HepG2 (cell line): ENCODE data around the gene UAP1. TPM values are rescaled to one million over a fixed set of nuclear protein-coding genes. Genes with fewer than 3 reads are reported as not detected.

Experiments used
- ATAC-seq: fragments of 200-7000 bp; cut with Tn5 transposase; 3 replicates; pipeline ENCODE4 v1.9.1; 2020; ENCODE audit warnings: mild to moderate bottlenecking, moderate library complexity
- BruUV-seq: library from RNA; stranded (reverse); fragments of 400-500 nt; replicated peaks from 2 replicates; lab custom pipeline; 2021; lab: Mats Ljungman, UMichigan
- CTCF ChIA-PET: fragments of 300-600 bp; formaldehyde crosslinking; extraction: SDS; loops from one replicate; lab custom pipeline; 2021; ENCODE audit warnings: low total read pairs, inconsistent platforms, low intra/inter-chr PET ratio; lab: Yijun Ruan, JAX
- POLR2A ChIA-PET: fragments of 350-600 bp; sonication (Branson Sonifier 250); formaldehyde crosslinking; loops from one replicate; lab custom pipeline; 2020; ENCODE audit warnings: antibody characterized with exemption, inconsistent platforms; lab: Yijun Ruan, JAX
- DNase-seq: peaks from one replicate; pipeline ENCODE4 v3.0.0-alpha.2; 2015; ENCODE audit warnings: low spot score
- FAIRE-seq: peaks from 3 replicates; lab custom pipeline; 2011; peaks lifted over from hg19 to GRCh38; lab: Jason Lieb, UNC
- H2AFZ ChIP-seq: one replicate; pipeline ENCODE4 v1.6.1; 2011; ENCODE audit warnings: low read length, inconsistent platforms
- H3K27ac ChIP-seq: fragments of 300-600 bp; 3 replicates; pipeline ENCODE4 v1.8.0; 2011; ENCODE audit warnings: mixed run types, mild to moderate bottlenecking, mixed read lengths, low read length, inconsistent platforms; ENCODE audit not compliant: insufficient read depth; ENCODE audit errors: extremely low read length
- H3K27me3 ChIP-seq, 2 experiments: fragments of 200-600 bp in 1 of 2; 2 replicates in 1 of 2; 3 replicates in 1 of 2; pipeline versions ENCODE4 v1.6.0 to v1.8.0; 2011; ENCODE audit warnings: low read length in 2 of 2, mild to moderate bottlenecking in 2 of 2, moderate library complexity in 2 of 2, inconsistent platforms in 1 of 2; ENCODE audit not compliant: insufficient read depth in 2 of 2, control insufficient read depth in 1 of 2
- H3K36me3 ChIP-seq, 2 experiments: fragments of 200-600 bp in 1 of 2; replicated peaks in 1 of 2; 2 replicates in 1 of 2; 3 replicates in 1 of 2; pipeline versions ENCODE4 v1.5.1 to v1.8.0; 2011; ENCODE audit warnings: low read length in 2 of 2, inconsistent platforms in 1 of 2; ENCODE audit not compliant: insufficient read depth in 2 of 2, control insufficient read depth in 1 of 2
- H3K4me1 ChIP-seq: 2 replicates; pipeline ENCODE4 v1.5.1; 2012; ENCODE audit warnings: low read length, inconsistent platforms; ENCODE audit not compliant: insufficient read depth
- H3K4me2 ChIP-seq: 2 replicates; pipeline ENCODE4 v1.6.0; 2011; ENCODE audit warnings: low read depth, low read length, inconsistent platforms
- H3K4me3 ChIP-seq, 3 experiments: fragments of 200-600 bp in 1 of 3; sonication (generic), shearing (Covaris generic) in 1 of 3; replicated peaks in 1 of 3; 2 replicates each; pipeline ENCODE4 v1.5.1; 2011 to 2016; ENCODE audit warnings: low read length in 3 of 3, inconsistent platforms in 2 of 3, low read depth in 2 of 3, mild to moderate bottlenecking in 2 of 3, control low read depth in 1 of 3, mixed read lengths in 1 of 3; ENCODE audit not compliant: insufficient read depth in 1 of 3
- H3K79me2 ChIP-seq: one replicate; pipeline ENCODE4 v1.6.1; 2011; ENCODE audit warnings: low read length, inconsistent platforms; ENCODE audit not compliant: insufficient read depth
- H3K9ac ChIP-seq: 2 replicates; pipeline ENCODE4 v1.6.0; 2011; ENCODE audit warnings: mild to moderate bottlenecking, low read depth, low read length, inconsistent platforms; ENCODE audit not compliant: insufficient read depth
- H3K9me3 ChIP-seq: 2 replicates; pipeline ENCODE4 v1.5.1; 2012; ENCODE audit warnings: mild to moderate bottlenecking, low read length
- H4K20me1 ChIP-seq: 2 replicates; pipeline ENCODE4 v1.6.0; 2011; ENCODE audit warnings: inconsistent platforms, mild to moderate bottlenecking, low read length, moderate library complexity; ENCODE audit not compliant: insufficient read depth
- GABPB1 ChIP-seq: IDR thresholded peaks from 2 replicates; pipeline ENCODE4 v1.6.1; 2016; ENCODE audit warnings: mild to moderate bottlenecking, missing genetic modification reagents, moderate library complexity, missing compliant biosample characterization
- GLI4 ChIP-seq: sonication (generic); formaldehyde crosslinking; IDR thresholded peaks from 2 replicates; pipeline ENCODE4 v1.5.1; 2020; ENCODE audit warnings: missing genetic modification reagents, mild to moderate bottlenecking, moderate library complexity, borderline replicate concordance
- MAFF ChIP-seq: IDR thresholded peaks from 2 replicates; pipeline ENCODE4 v1.6.1; 2011; ENCODE audit warnings: low read depth, low read length, improper control_type of control experiment
- MEF2D ChIP-seq: sonication (generic); formaldehyde crosslinking; IDR thresholded peaks from 2 replicates; pipeline ENCODE4 v1.5.1; 2020; ENCODE audit warnings: mild to moderate bottlenecking, missing genetic modification reagents
- RARG ChIP-seq: sonication (generic); formaldehyde crosslinking; IDR thresholded peaks from 2 replicates; pipeline ENCODE4 v1.4.0; 2020; ENCODE audit warnings: low read depth, mild to moderate bottlenecking, missing genetic modification reagents
- SMYD3 ChIP-seq: sonication (generic); formaldehyde crosslinking; IDR thresholded peaks from 2 replicates; pipeline ENCODE4 v1.8.1; 2023; ENCODE audit warnings: mild to moderate bottlenecking, missing genetic modification reagents
- SNAI1 ChIP-seq: sonication (generic); formaldehyde crosslinking; IDR thresholded peaks from 2 replicates; pipeline ENCODE4 v1.5.0; 2020; ENCODE audit warnings: mild to moderate bottlenecking, missing genetic modification reagents, borderline replicate concordance
- SP140L ChIP-seq: sonication (generic); formaldehyde crosslinking; IDR thresholded peaks from 2 replicates; pipeline ENCODE4 v1.4.0; 2020; ENCODE audit warnings: missing genetic modification reagents, borderline replicate concordance
- SRY ChIP-seq: sonication (generic); formaldehyde crosslinking; IDR thresholded peaks from 2 replicates; pipeline ENCODE4 v1.8.0; 2022; ENCODE audit warnings: mild to moderate bottlenecking, missing genetic modification reagents
- TFDP1 ChIP-seq: IDR thresholded peaks from 2 replicates; pipeline ENCODE4 v1.6.1; 2016; ENCODE audit warnings: missing compliant biosample characterization, missing genetic modification reagents, borderline replicate concordance
- ZNF543 ChIP-seq: sonication (generic); formaldehyde crosslinking; IDR thresholded peaks from 2 replicates; pipeline ENCODE4 v1.4.0; 2020; ENCODE audit warnings: mild to moderate bottlenecking, missing genetic modification reagents
- ZNF720 ChIP-seq: sonication (generic); formaldehyde crosslinking; IDR thresholded peaks from 2 replicates; pipeline ENCODE4 v1.4.0; 2020; ENCODE audit warnings: missing genetic modification reagents
- WGBS: methylation state at CpG from one replicate; pipeline ENCODE4 v1.1.6; 2017; ENCODE audit warnings: low lambda C conversion rate; 5-methylcytosine and 5-hydroxymethylcytosine counted together
- in situ Hi-C: cut with HindIII; loops from 2 replicates; pipeline ENCODE4 v1.10.0; 2017; ENCODE audit warnings: low pct_unique_long_range_greater_than_20kb; ENCODE audit not compliant: extremely low pct_ligation_motif_present
- intact Hi-C: fragments of 100-400 bp; cut with micrococcal nuclease; formaldehyde crosslinking; loops from one replicate; pipeline ENCODE4 v1.10.0; 2022; ENCODE audit not compliant: unreplicated experiment
- polyA plus RNA-seq, 8 experiments: library from polyadenylated mRNA; depleted of rRNA in 3 of 8; stranded (reverse) in 7 of 8; unstranded in 1 of 8; fragments of >200 nt; fragmentation: Illumina TruSeq in 4 of 8; extraction: Trizol in 4 of 8; gene quantifications; 2 replicates each; pipeline versions ENCODE4 v1.2.1 to v1.2.3, GENCODE V29; 2011 to 2016; ENCODE audit warnings: low read depth in 4 of 8, missing spikeins in 1 of 8, mixed read lengths in 1 of 8; ENCODE audit not compliant: insufficient read depth in 1 of 8
- total RNA-seq, 5 experiments: library from RNA; depleted of rRNA; stranded (reverse); fragments of >200 nt; fragmentation: Illumina TruSeq; extraction: Trizol; gene quantifications; 2 replicates each; pipeline ENCODE4 v1.2.3, GENCODE V29; 2016; ENCODE audit warnings: low read depth in 1 of 5

Gene UAP1
- total and polyA plus RNA-seq, 2 of the 13 experiments (the other 11 are each of a cell fraction or from before 2014, with no cell fraction given) = 48.4 to 117 TPM

GRCh38 chr1:162632217-162632666 is 70.7 kb downstream of the UAP1 start, which contains the start of gene DDR2:
TSS of gene DDR2 (plus strand) at chr1:162632464. CDS start at chr1:162719064, 86,600 bp downstream.
- H3K79me2 ChIP-seq = no peaks in the 10 kb centered on the region
- no peak within 1 kb of the TSS for H2AFZ ChIP-seq
- no peaks in the 10 kb centered on the region for H3K36me3 ChIP-seq
- in situ Hi-C loops = no loop called here
- POLR2A ChIA-PET = no interaction called here
- CTCF ChIA-PET = no interaction called here
- H3K4me2 ChIP-seq = no peak within 1 kb of the TSS
- FAIRE-seq = no peak
- H4K20me1 ChIP-seq = no peaks in the 10 kb centered on the region
- H3K27me3 ChIP-seq = no peaks in the 10 kb centered on the region
- no peaks in the 10 kb centered on the region for H3K4me1 ChIP-seq
- ATAC-seq = no peak
- intact Hi-C loops = no loop called here
- BruUV-seq = no TSS peak
- no peak for DNase-seq
- no peak within 1 kb of the TSS for H3K4me3 ChIP-seq
- H3K27ac ChIP-seq = no peak within 1 kb of the TSS
- WGBS = 81% methylated on average over 4 of the region's 4 CpGs
- H3K9ac ChIP-seq = no peak within 1 kb of the TSS
- H3K9me3 ChIP-seq = no peaks in the 10 kb centered on the region
- TF ChIP-seq ZNF720 (CRISPR knock-in tag) = no peak
- no peak for TF ChIP-seq TFDP1 (CRISPR knock-in tag)
- no peak for TF ChIP-seq SP140L
- TF ChIP-seq ZNF543 (CRISPR knock-in tag) = no peak
- TF ChIP-seq RARG (CRISPR knock-in tag) = no peak
- no peak for TF ChIP-seq GLI4 (CRISPR knock-in tag)
- no peak for TF ChIP-seq GABPB1 (CRISPR knock-in tag)
- TF ChIP-seq MAFF = no peak
- no peak for TF ChIP-seq SNAI1
- no peak for TF ChIP-seq SRY (CRISPR knock-in tag)
- no peak for TF ChIP-seq MEF2D
- no peak for TF ChIP-seq SMYD3 (CRISPR knock-in tag)
